ENCODE measurements around the gene NME7. TPM values are rescaled to one million over a fixed set of nuclear protein-coding genes. Genes with fewer than 3 reads are reported as not detected.

The NME7 gene
- total RNA-seq, 1 donor from 2014 or later = 25.7 TPM

DNA sequence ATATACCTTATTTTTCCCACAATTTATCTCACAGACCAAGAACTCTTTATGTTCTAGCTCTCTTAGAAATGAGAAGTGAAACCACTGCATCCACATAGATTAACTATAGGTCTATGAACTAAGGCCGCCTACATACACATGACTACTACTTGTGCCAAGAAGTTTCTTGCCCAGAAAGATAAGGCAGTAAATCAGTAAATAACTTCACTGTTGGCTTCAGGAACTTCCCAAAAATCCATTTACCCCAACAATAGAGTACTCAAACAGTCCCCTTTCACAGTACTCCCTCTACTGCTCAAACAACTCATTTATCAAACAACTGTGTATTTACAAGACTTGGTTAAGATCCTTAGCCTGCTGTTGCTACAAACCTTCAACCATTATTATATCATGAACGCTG, 96.5 kb downstream of the NME7 start:
- Mint-ChIP-seq H3K4me3 (no peak overlapping the region), H3K4me1 (no peaks in the 10 kb centered on the region), H3K27me3 (ENCODE audit: low read depth) (no peaks in the 10 kb centered on the region), H3K9me3 (no peaks in the 10 kb centered on the region), H3K36me3 (ENCODE audit: low read depth) (peaks cover 13% of the 10 kb centered on the region), H3K27ac (ENCODE audit: unreplicated experiment) (no peak overlapping the region)
- TF ChIP-seq, protein P1, sequence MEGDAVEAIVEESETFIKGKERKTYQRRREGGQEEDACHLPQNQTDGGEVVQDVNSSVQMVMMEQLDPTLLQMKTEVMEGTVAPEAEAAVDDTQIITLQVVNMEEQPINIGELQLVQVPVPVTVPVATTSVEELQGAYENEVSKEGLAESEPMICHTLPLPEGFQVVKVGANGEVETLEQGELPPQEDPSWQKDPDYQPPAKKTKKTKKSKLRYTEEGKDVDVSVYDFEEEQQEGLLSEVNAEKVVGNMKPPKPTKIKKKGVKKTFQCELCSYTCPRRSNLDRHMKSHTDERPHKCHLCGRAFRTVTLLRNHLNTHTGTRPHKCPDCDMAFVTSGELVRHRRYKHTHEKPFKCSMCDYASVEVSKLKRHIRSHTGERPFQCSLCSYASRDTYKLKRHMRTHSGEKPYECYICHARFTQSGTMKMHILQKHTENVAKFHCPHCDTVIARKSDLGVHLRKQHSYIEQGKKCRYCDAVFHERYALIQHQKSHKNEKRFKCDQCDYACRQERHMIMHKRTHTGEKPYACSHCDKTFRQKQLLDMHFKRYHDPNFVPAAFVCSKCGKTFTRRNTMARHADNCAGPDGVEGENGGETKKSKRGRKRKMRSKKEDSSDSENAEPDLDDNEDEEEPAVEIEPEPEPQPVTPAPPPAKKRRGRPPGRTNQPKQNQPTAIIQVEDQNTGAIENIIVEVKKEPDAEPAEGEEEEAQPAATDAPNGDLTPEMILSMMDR (conservative IDR thresholded peaks at IDR 0.05) = no peak
- DNase-seq (ENCODE audit: low read depth, low spot score) = no peak

DNA sequence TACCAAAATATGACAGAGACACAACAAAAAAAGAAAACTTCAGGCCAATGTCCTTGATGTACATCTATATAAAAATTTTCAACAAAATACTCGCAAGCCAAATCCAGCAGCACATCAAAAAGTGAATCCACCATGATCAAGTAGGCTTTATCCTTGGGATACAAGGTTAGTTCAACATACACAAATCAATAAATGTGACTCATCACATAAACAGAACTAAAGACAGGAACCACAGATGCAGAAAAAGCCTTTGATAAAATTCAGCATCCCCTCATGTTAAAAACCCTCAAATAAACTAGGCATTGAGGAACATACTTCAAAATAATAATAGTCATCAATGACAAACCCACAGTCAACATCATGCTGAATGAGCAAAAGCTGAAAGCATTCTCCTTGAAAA, 101.5 kb downstream of the NME7 start:
- no peak for DNase-seq (ENCODE audit: low read depth, low spot score)
- TF ChIP-seq, protein P1 (conservative IDR thresholded peaks at IDR 0.05) = no peak
- Mint-ChIP-seq H3K9me3 (peaks cover 25% of the 10 kb centered on the region), H3K36me3 (ENCODE audit: low read depth) (peaks cover 48% of the 10 kb centered on the region), H3K4me1 (no peaks in the 10 kb centered on the region), H3K27ac (ENCODE audit: unreplicated experiment) (no peak overlapping the region), H3K4me3 (no peak overlapping the region), H3K27me3 (ENCODE audit: low read depth) (no peaks in the 10 kb centered on the region)

- DNase-seq (ENCODE audit: low read depth, low spot score) = no peak
- H3K4me1 Mint-ChIP-seq = no peaks in the 10 kb centered on the region
- no peak overlapping the region for H3K4me3 Mint-ChIP-seq
- H3K9me3 Mint-ChIP-seq = peaks cover 29% of the 10 kb centered on the region
- H3K27ac Mint-ChIP-seq (ENCODE audit: unreplicated experiment) = no peak overlapping the region
- H3K27me3 Mint-ChIP-seq (ENCODE audit: low read depth) = no peaks in the 10 kb centered on the region
- peaks cover 52% of the 10 kb centered on the region for H3K36me3 Mint-ChIP-seq (ENCODE audit: low read depth)
- TF ChIP-seq, protein P1 (conservative IDR thresholded peaks at IDR 0.05) = no peak
Measured at GRCh38 chr1:169263059-169263458, 104.5 kb downstream of the NME7 start.

DNA sequence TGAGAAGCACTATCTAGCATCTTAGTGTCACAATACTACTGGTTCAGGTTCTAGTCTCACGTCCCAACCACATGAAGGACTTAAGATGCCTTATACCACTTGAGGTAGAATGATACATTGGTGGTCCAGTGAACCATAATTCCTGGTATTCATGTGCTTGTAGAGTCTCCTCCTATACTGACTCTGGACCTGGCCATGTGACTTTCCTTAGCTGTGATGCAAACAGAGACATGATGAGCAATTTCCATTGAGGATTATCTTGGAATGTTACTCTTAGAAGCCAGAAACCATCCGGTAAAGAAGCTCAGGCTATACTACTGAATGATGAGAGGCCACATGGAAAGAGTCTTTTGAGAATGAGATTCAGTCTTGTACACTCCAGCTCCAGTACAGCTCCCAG, 105.7 kb downstream of the NME7 start:
- TF ChIP-seq, protein P1 (conservative IDR thresholded peaks at IDR 0.05) = no peak
- no peak for DNase-seq (ENCODE audit: low read depth, low spot score)
- peaks cover 59% of the 10 kb centered on the region for H3K36me3 Mint-ChIP-seq (ENCODE audit: low read depth)
- no peaks in the 10 kb centered on the region for H3K4me1 Mint-ChIP-seq
- no peak overlapping the region for H3K27ac Mint-ChIP-seq (ENCODE audit: unreplicated experiment)
- H3K9me3 Mint-ChIP-seq = peaks cover 31% of the 10 kb centered on the region
- no peaks in the 10 kb centered on the region for H3K27me3 Mint-ChIP-seq (ENCODE audit: low read depth)
- H3K4me3 Mint-ChIP-seq = no peak overlapping the region

GRCh38 chr1:169260478-169261151, 107.0 kb downstream of the NME7 start:
- peaks cover 29% of the 10 kb centered on the region for H3K9me3 Mint-ChIP-seq

More at GRCh38 chr1:169260478-169261151, 107.0 kb downstream of the NME7 start:
- H3K27ac Mint-ChIP-seq (ENCODE audit: unreplicated experiment) = no peak overlapping the region
- no peak for DNase-seq (ENCODE audit: low read depth, low spot score)
- H3K4me3 Mint-ChIP-seq = no peak overlapping the region
- no peaks in the 10 kb centered on the region for H3K27me3 Mint-ChIP-seq (ENCODE audit: low read depth)
- H3K36me3 Mint-ChIP-seq (ENCODE audit: low read depth) = peaks cover 53% of the 10 kb centered on the region
- no peaks in the 10 kb centered on the region for H3K4me1 Mint-ChIP-seq
- TF ChIP-seq, protein P1 (conservative IDR thresholded peaks at IDR 0.05) = no peak

Data from neural crest cell (in vitro differentiated cells).